HepG2 (cell line): ENCODE results near the gene MYO19. TPM values are rescaled to one million over a fixed set of nuclear protein-coding genes. Genes with fewer than 3 reads are reported as not detected.

Experiments used
- FOXK2 ChIP-seq: fragments of 450-650 bp; IDR thresholded peaks from 2 replicates; pipeline ENCODE4 v1.6.1; 2016
- GLI4 ChIP-seq: sonication (generic); formaldehyde crosslinking; IDR thresholded peaks from 2 replicates; pipeline ENCODE4 v1.5.1; 2020; ENCODE audit warnings: missing genetic modification reagents, mild to moderate bottlenecking, moderate library complexity, borderline replicate concordance
- SNRNP70 ChIP-seq: fragments of 200-400 bp; formaldehyde crosslinking; IDR thresholded peaks from 2 replicates; pipeline ENCODE4 v1.6.1; 2017; ENCODE audit warnings: mild to moderate bottlenecking, low read depth, low read length, moderate library complexity
- SOX13 ChIP-seq, 3 experiments: fragments of 450-650 bp in 1 of 3; sonication (generic) in 1 of 3; formaldehyde crosslinking in 1 of 3; IDR thresholded peaks in 2 of 3; conservative IDR thresholded peaks in 1 of 3; 2 replicates each; pipeline versions ENCODE4 v1.5.0 to v1.6.1; 2016 to 2020; ENCODE audit warnings: antibody characterized with exemption in 1 of 3, mild to moderate bottlenecking in 1 of 3, missing compliant biosample characterization in 1 of 3, missing genetic modification reagents in 1 of 3, moderate library complexity in 1 of 3
- ZFP36L1 ChIP-seq: sonication (generic); formaldehyde crosslinking; IDR thresholded peaks from 2 replicates; pipeline ENCODE4 v1.8.0; 2022; ENCODE audit warnings: mild to moderate bottlenecking, missing genetic modification reagents, moderate library complexity
- ZKSCAN1 ChIP-seq: fragments of 150-350 bp; IDR thresholded peaks from 2 replicates; pipeline ENCODE4 v1.6.1; 2014; ENCODE audit warnings: low read length
- ZNF232 ChIP-seq: sonication (generic); formaldehyde crosslinking; IDR thresholded peaks from 2 replicates; pipeline ENCODE4 v1.4.0; 2020; ENCODE audit warnings: missing genetic modification reagents, borderline replicate concordance
- ZNF263 ChIP-seq: sonication (generic); formaldehyde crosslinking; IDR thresholded peaks from 2 replicates; pipeline ENCODE4 v1.4.0; 2020; ENCODE audit warnings: missing genetic modification reagents
- ZNF432 ChIP-seq: sonication (generic); formaldehyde crosslinking; IDR thresholded peaks from 2 replicates; pipeline ENCODE4 v1.5.0; 2020; ENCODE audit warnings: missing genetic modification reagents, mild to moderate bottlenecking, borderline replicate concordance
- polyA plus RNA-seq, 8 experiments: library from polyadenylated mRNA; depleted of rRNA in 3 of 8; stranded (reverse) in 7 of 8; unstranded in 1 of 8; fragments of >200 nt; fragmentation: Illumina TruSeq in 4 of 8; extraction: Trizol in 4 of 8; gene quantifications; 2 replicates each; pipeline versions ENCODE4 v1.2.1 to v1.2.3, GENCODE V29; 2011 to 2016; ENCODE audit warnings: low read depth in 4 of 8, missing spikeins in 1 of 8, mixed read lengths in 1 of 8; ENCODE audit not compliant: insufficient read depth in 1 of 8
- total RNA-seq, 5 experiments: library from RNA; depleted of rRNA; stranded (reverse); fragments of >200 nt; fragmentation: Illumina TruSeq; extraction: Trizol; gene quantifications; 2 replicates each; pipeline ENCODE4 v1.2.3, GENCODE V29; 2016; ENCODE audit warnings: low read depth in 1 of 5
- TF ChIP-seq, protein P1 (sequence below), 2 experiments: sonication (generic) in 1 of 2; formaldehyde crosslinking in 1 of 2; IDR thresholded peaks; 2 replicates each; pipeline versions ENCODE4 v1.4.0 to v1.6.1; 2016 to 2020; ENCODE audit warnings: borderline replicate concordance in 1 of 2, low read depth in 1 of 2, mild to moderate bottlenecking in 1 of 2, missing genetic modification reagents in 1 of 2
- TF ChIP-seq, protein P2 (sequence below), 2 experiments: fragments of 450-650 bp in 1 of 2; sonication (generic) in 1 of 2; formaldehyde crosslinking in 1 of 2; IDR thresholded peaks; 2 replicates each; pipeline versions ENCODE4 v1.6.1 to v1.8.0; 2016 to 2022; ENCODE audit warnings: antibody characterized with exemption in 1 of 2, mild to moderate bottlenecking in 1 of 2, missing genetic modification reagents in 1 of 2

The MYO19 gene
- total and polyA plus RNA-seq, 2 of the 13 experiments (the other 11 are each of a cell fraction or from before 2014, with no cell fraction given) = 75.7 to 82.3 TPM

DNA sequence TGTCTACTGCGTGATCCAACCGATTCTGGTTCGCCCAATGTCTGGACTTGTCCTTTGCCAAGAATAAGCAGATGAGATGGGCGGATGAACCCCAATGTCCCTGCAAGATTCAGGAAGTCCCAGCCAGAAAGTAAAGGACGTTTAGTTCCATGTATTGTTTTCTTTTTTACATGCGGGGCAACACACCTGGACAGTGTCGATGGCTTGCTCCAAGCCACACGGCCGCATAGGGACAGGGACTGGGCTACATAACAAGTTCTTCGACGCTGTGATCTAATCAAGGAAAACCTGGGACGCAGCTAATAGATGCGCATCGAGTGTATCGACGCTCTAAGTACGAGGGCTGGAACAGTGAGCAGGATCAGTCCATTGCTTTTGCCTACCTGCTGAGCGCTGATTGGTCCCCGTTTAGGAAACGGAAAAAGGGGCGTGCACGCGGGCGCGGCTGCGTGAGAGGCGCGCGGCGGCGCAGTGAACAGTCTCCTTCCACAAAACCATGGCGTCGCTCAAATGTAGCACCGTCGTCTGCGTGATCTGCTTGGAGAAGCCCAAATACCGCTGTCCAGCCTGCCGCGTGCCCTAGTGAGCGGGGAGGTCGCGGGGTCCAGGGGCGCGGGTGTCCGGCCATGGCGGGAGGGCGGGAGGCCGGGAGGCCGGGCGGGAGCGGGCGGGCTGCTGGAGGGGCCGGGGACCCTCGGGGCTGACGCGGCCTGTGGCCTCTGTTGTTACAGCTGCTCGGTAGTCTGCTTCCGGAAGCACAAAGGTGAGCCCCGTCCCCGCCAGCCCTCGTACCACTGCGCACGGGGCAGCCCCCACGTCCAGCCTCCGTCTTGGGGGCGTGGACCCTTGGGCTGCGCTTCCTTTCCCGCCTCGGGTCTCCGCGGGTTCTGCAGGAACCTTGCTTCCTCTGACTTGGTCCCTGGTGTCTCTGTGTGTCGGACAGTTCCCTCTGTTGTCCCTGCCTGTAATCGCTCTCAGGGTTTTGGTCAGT, 48.2 kb downstream of the MYO19 start, which contains the start of gene ZNHIT3 (continued):
- TF ChIP-seq ZKSCAN1 (no peak), ZNF432 (CRISPR knock-in tag) (no peak), ZFP36L1 (CRISPR knock-in tag) (no peak), SOX13 (IDR thresholded peaks at IDR 0.05) (no peak), SOX13 (CRISPR knock-in tag; conservative IDR thresholded peaks at IDR 0.05 in 1 of 2, IDR thresholded peaks at IDR 0.05 in 1 of 2) (peak in 1 of 2 experiments; percentile 35; a peak in 2 of 4 replicates), FOXK2 (no peak), GLI4 (CRISPR knock-in tag) (no peak), ZNF232 (CRISPR knock-in tag) (no peak), SNRNP70 (no peak), ZNF263 (no peak)
- TF ChIP-seq, protein P1, sequence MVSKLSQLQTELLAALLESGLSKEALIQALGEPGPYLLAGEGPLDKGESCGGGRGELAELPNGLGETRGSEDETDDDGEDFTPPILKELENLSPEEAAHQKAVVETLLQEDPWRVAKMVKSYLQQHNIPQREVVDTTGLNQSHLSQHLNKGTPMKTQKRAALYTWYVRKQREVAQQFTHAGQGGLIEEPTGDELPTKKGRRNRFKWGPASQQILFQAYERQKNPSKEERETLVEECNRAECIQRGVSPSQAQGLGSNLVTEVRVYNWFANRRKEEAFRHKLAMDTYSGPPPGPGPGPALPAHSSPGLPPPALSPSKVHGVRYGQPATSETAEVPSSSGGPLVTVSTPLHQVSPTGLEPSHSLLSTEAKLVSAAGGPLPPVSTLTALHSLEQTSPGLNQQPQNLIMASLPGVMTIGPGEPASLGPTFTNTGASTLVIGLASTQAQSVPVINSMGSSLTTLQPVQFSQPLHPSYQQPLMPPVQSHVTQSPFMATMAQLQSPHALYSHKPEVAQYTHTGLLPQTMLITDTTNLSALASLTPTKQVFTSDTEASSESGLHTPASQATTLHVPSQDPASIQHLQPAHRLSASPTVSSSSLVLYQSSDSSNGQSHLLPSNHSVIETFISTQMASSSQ (IDR thresholded peaks at IDR 0.05; ENCODE audit: low read depth) = no peak
- TF ChIP-seq, protein P1 (CRISPR knock-in tag; IDR thresholded peaks at IDR 0.05; ENCODE audit: borderline replicate concordance) = peak; percentile 46; the same call in 1 of the 2 replicates
- TF ChIP-seq, protein P2, sequence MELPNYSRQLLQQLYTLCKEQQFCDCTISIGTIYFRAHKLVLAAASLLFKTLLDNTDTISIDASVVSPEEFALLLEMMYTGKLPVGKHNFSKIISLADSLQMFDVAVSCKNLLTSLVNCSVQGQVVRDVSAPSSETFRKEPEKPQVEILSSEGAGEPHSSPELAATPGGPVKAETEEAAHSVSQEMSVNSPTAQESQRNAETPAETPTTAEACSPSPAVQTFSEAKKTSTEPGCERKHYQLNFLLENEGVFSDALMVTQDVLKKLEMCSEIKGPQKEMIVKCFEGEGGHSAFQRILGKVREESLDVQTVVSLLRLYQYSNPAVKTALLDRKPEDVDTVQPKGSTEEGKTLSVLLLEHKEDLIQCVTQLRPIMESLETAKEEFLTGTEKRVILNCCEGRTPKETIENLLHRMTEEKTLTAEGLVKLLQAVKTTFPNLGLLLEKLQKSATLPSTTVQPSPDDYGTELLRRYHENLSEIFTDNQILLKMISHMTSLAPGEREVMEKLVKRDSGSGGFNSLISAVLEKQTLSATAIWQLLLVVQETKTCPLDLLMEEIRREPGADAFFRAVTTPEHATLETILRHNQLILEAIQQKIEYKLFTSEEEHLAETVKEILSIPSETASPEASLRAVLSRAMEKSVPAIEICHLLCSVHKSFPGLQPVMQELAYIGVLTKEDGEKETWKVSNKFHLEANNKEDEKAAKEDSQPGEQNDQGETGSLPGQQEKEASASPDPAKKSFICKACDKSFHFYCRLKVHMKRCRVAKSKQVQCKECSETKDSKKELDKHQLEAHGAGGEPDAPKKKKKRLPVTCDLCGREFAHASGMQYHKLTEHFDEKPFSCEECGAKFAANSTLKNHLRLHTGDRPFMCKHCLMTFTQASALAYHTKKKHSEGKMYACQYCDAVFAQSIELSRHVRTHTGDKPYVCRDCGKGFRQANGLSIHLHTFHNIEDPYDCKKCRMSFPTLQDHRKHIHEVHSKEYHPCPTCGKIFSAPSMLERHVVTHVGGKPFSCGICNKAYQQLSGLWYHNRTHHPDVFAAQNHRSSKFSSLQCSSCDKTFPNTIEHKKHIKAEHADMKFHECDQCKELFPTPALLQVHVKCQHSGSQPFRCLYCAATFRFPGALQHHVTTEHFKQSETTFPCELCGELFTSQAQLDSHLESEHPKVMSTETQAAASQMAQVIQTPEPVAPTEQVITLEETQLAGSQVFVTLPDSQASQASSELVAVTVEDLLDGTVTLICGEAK (IDR thresholded peaks at IDR 0.05) = no peak
- TF ChIP-seq, protein P2 (CRISPR knock-in tag; IDR thresholded peaks at IDR 0.05) = peak; percentile 27; the same call in 1 of the 2 replicates
